NCI-H1436 treated with DMSO at 0.1 percent for 48 hours (cell line): ENCODE data around the gene ZBTB1.
"Not testable (repeated sequence)": the region's sequence is repeated elsewhere in the genome, so short reads cannot be mapped to it uniquely, and the experiment has no call there.

Experiments used
- DNase-seq: peaks from one replicate; lab custom pipeline; 2025; lab: John Stamatoyannopoulos, UW

ZBTB1 gene

GRCh38 chr14:64525354-64525753 lies 20.8 kb downstream of the ZBTB1 start:
- no peak for DNase-seq

- DNase-seq = no peak
These were observed 27.0 kb downstream of the ZBTB1 start for GRCh38 chr14:64531567-64531966.

- DNase-seq = no peak
These were observed 32.1 kb downstream of the ZBTB1 start for GRCh38 chr14:64536488-64537245.

- peak; percentile 81 for DNase-seq
These were observed 35.9 kb downstream of the ZBTB1 start, which contains the start of gene HSPA2 for GRCh38 chr14:64540208-64541202. Gene HSPA2, plus strand, starts transcription at chr14:64540741. Its CDS starts 109 bp downstream, at chr14:64540850.

GRCh38 chr14:64541261-64541971 lies 36.8 kb downstream of the ZBTB1 start:
- DNase-seq = no peak

- no peak for DNase-seq
These were observed 37.6 kb downstream of the ZBTB1 start for GRCh38 chr14:64541972-64542835.

GRCh38 chr14:64542836-64543201 lies 38.2 kb downstream of the ZBTB1 start:
- DNase-seq = no peak

GRCh38 chr14:64544607-64545312 lies 40.2 kb downstream of the ZBTB1 start:
- no peak for DNase-seq

- DNase-seq = no peak
These were observed 44.4 kb downstream of the ZBTB1 start for GRCh38 chr14:64549016-64549415.

GRCh38 chr14:64549791-64550620 lies 45.4 kb downstream of the ZBTB1 start, which contains the start of gene PPP1R36:
Gene PPP1R36, plus strand, starts transcription at chr14:64549961. Its CDS starts 37 bp downstream, at chr14:64549998.
- no peak for DNase-seq

- DNase-seq = peak; percentile 28
These were observed 46.2 kb downstream of the ZBTB1 start for GRCh38 chr14:64550621-64551333.

- no peak for DNase-seq
These were observed 50.0 kb downstream of the ZBTB1 start for GRCh38 chr14:64554556-64554955.

GRCh38 chr14:64556526-64556925 lies 52.0 kb downstream of the ZBTB1 start:
- no peak for DNase-seq

GRCh38 chr14:64558216-64558615 lies 53.6 kb downstream of the ZBTB1 start:
- DNase-seq = not testable (repeated sequence)

- no peak for DNase-seq
These were observed 57.1 kb downstream of the ZBTB1 start for GRCh38 chr14:64561631-64562030.

- DNase-seq = no peak
These were observed 57.9 kb downstream of the ZBTB1 start for GRCh38 chr14:64562436-64562835.

- DNase-seq = no peak
These were observed 59.1 kb downstream of the ZBTB1 start for GRCh38 chr14:64563696-64564095.

GRCh38 chr14:64566651-64567122 lies 62.1 kb downstream of the ZBTB1 start:
- no peak for DNase-seq
